GM23338 (cell line): ENCODE data around the gene VEPH1. TPM values are rescaled to one million over a fixed set of nuclear protein-coding genes. Genes with fewer than 3 reads are reported as not detected.

Experiments
- CREB1 ChIP-seq: fragments of 250-450 bp; sonication (Bioruptor Pico); IDR thresholded peaks from 2 replicates; pipeline ENCODE4 v1.5.0; 2020; ENCODE audit warnings: low read depth, mild to moderate bottlenecking, moderate library complexity
- EZH2 ChIP-seq: fragments of 200-600 bp; sonication (generic); IDR thresholded peaks from one replicate; pipeline ENCODE4 v1.8.0; 2017; ENCODE audit warnings: antibody characterized with exemption, mild to moderate bottlenecking, low read depth; ENCODE audit not compliant: unreplicated experiment
- NANOG ChIP-seq: IDR thresholded peaks from 2 replicates; pipeline ENCODE4 v1.6.1; 2016; ENCODE audit warnings: antibody characterized with exemption, borderline replicate concordance
- POLR2AphosphoS5 ChIP-seq: IDR thresholded peaks from 2 replicates; pipeline ENCODE4 v1.6.1; 2016; ENCODE audit warnings: antibody characterized with exemption, low read depth
- REST ChIP-seq: IDR thresholded peaks from one replicate; pipeline ENCODE4 v1.6.1; 2018; ENCODE audit warnings: antibody characterized with exemption; ENCODE audit not compliant: unreplicated experiment
- ZNF331 ChIP-seq: fragments of 250-450 bp; sonication (Bioruptor Pico); IDR thresholded peaks from 2 replicates; pipeline ENCODE4 v1.5.0; 2020; ENCODE audit warnings: low read depth, mild to moderate bottlenecking, moderate library complexity
- polyA plus RNA-seq: library from polyadenylated mRNA; unstranded; fragments of >200 nt; fragmentation: Nextera tagmentation; extraction: Ambion mirVana; gene quantifications from 2 replicates; pipeline ENCODE4 v1.2.1, GENCODE V29; 2016
- total RNA-seq: library from RNA; depleted of rRNA; stranded (reverse); fragments of >200 nt; shearing (Covaris generic); gene quantifications from 2 replicates; pipeline ENCODE4 v1.2.3, GENCODE V29; 2014
- TF ChIP-seq, protein P1 (sequence below): fragments of 250-450 bp; sonication (Bioruptor Pico); IDR thresholded peaks from 2 replicates; pipeline ENCODE4 v1.5.0; 2020; ENCODE audit warnings: mild to moderate bottlenecking, moderate library complexity

Gene VEPH1
- total and polyA plus RNA-seq, 2 experiments from 2014 or later, result 15.4 to 33.8 TPM

DNA sequence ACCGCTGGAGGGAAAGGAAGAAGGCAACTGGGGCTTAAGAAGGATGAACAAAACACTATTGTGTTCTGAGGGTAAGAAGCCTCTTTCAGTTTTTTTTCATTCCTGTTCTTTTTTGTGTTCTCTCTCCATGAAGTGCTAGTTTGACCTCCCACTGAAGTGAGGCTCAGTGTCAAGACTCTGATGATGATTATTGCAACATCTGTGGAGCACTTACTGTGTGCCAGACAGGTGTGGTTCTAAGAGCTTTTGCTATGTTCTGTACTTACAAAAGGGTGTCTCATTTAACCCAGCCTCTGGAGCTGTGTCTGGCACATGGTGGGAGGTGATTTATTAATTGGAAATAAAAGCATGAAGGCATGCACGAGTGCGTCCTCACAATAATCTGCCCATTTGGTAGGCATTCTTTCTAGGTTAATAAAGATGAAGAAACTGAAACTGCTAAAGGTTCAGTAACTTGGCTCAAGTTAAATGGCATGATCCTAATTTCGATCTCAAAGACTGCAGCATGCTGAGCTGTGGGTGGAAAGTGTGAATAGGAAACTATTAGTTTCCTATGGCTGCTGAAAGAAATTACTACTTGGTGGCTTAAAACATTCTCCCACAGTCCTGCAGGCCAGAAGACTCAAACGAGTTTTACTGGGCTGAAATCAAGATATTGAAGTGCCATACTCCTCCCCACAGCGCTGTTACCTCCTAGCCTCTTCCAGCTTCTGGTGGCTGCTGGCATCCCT is 38.5 kb upstream of the VEPH1 start (continued):
- TF ChIP-seq, protein P1, sequence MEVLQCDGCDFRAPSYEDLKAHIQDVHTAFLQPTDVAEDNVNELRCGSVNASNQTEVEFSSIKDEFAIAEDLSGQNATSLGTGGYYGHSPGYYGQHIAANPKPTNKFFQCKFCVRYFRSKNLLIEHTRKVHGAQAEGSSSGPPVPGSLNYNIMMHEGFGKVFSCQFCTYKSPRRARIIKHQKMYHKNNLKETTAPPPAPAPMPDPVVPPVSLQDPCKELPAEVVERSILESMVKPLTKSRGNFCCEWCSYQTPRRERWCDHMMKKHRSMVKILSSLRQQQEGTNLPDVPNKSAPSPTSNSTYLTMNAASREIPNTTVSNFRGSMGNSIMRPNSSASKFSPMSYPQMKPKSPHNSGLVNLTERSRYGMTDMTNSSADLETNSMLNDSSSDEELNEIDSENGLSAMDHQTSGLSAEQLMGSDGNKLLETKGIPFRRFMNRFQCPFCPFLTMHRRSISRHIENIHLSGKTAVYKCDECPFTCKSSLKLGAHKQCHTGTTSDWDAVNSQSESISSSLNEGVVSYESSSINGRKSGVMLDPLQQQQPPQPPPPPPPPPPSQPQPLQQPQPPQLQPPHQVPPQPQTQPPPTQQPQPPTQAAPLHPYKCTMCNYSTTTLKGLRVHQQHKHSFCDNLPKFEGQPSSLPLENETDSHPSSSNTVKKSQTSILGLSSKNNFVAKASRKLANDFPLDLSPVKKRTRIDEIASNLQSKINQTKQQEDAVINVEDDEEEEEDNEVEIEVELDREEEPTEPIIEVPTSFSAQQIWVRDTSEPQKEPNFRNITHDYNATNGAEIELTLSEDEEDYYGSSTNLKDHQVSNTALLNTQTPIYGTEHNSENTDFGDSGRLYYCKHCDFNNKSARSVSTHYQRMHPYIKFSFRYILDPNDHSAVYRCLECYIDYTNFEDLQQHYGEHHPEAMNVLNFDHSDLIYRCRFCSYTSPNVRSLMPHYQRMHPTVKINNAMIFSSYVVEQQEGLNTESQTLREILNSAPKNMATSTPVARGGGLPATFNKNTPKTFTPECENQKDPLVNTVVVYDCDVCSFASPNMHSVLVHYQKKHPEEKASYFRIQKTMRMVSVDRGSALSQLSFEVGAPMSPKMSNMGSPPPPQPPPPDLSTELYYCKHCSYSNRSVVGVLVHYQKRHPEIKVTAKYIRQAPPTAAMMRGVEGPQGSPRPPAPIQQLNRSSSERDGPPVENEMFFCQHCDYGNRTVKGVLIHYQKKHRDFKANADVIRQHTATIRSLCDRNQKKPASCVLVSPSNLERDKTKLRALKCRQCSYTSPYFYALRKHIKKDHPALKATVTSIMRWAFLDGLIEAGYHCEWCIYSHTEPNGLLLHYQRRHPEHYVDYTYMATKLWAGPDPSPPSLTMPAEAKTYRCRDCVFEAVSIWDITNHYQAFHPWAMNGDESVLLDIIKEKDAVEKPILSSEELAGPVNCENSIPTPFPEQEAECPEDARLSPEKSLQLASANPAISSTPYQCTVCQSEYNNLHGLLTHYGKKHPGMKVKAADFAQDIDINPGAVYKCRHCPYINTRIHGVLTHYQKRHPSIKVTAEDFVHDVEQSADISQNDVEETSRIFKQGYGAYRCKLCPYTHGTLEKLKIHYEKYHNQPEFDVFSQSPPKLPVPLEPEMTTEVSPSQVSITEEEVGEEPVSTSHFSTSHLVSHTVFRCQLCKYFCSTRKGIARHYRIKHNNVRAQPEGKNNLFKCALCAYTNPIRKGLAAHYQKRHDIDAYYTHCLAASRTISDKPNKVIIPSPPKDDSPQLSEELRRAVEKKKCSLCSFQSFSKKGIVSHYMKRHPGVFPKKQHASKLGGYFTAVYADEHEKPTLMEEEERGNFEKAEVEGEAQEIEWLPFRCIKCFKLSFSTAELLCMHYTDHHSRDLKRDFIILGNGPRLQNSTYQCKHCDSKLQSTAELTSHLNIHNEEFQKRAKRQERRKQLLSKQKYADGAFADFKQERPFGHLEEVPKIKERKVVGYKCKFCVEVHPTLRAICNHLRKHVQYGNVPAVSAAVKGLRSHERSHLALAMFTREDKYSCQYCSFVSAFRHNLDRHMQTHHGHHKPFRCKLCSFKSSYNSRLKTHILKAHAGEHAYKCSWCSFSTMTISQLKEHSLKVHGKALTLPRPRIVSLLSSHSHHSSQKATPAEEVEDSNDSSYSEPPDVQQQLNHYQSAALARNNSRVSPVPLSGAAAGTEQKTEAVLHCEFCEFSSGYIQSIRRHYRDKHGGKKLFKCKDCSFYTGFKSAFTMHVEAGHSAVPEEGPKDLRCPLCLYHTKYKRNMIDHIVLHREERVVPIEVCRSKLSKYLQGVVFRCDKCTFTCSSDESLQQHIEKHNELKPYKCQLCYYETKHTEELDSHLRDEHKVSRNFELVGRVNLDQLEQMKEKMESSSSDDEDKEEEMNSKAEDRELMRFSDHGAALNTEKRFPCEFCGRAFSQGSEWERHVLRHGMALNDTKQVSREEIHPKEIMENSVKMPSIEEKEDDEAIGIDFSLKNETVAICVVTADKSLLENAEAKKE (CRISPR knock-in tag), result no peak
- TF ChIP-seq CREB1 (CRISPR knock-in tag) (no peak), POLR2AphosphoS5 (no peak), REST (no peak), ZNF331 (CRISPR knock-in tag) (no peak), EZH2 (no peak), NANOG (no peak)
